IPS-18c (cell line): Measurements from ENCODE around the gene MYO18A.

ENCODE experiments used
- H3K4me3 ChIP-seq: 2 replicates; pipeline ENCODE4 v1.7.0; 2013; ENCODE audit warnings: low read depth, mild to moderate bottlenecking, low read length, moderate library complexity; ENCODE audit not compliant: insufficient read depth
- H3K9me3 ChIP-seq: one replicate; pipeline ENCODE4 v1.6.1; 2013; ENCODE audit warnings: mild to moderate bottlenecking, low read length, moderate library complexity; ENCODE audit not compliant: control insufficient read depth, insufficient read depth

Gene MYO18A

DNA sequence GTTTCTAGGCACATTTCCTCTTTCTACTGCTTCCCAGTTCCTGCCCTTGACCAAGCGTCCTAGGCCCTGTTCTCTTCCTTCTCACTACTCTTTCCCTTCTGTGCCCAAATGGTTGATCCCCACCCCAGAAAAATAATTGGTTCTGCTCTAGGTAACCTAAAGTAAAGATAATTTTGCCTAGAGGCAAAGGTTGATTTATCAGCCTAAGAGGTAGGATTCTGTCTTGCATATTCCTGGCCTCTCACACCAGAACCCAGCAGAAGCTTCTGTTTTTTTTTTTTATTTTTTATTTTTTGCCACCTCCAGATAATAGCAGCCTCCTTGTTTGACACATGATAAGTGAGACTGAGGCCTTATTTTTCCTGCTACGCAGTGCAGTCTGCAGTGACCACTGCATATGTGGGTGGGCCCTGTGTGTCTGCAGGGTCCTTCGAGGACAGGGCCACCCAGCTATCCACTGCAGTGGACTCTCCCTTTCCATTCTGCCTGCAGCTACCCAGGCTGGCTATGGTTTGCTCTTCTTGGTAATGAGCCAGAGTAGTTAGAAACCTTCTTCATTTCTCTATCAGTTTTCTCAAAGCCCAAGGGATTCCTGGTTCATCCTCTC, 136.6 kb downstream of the MYO18A start:
- no peaks in the 10 kb centered on the region for H3K9me3 ChIP-seq
- no peak overlapping the region; the same call in none of the 2 replicates for H3K4me3 ChIP-seq

DNA sequence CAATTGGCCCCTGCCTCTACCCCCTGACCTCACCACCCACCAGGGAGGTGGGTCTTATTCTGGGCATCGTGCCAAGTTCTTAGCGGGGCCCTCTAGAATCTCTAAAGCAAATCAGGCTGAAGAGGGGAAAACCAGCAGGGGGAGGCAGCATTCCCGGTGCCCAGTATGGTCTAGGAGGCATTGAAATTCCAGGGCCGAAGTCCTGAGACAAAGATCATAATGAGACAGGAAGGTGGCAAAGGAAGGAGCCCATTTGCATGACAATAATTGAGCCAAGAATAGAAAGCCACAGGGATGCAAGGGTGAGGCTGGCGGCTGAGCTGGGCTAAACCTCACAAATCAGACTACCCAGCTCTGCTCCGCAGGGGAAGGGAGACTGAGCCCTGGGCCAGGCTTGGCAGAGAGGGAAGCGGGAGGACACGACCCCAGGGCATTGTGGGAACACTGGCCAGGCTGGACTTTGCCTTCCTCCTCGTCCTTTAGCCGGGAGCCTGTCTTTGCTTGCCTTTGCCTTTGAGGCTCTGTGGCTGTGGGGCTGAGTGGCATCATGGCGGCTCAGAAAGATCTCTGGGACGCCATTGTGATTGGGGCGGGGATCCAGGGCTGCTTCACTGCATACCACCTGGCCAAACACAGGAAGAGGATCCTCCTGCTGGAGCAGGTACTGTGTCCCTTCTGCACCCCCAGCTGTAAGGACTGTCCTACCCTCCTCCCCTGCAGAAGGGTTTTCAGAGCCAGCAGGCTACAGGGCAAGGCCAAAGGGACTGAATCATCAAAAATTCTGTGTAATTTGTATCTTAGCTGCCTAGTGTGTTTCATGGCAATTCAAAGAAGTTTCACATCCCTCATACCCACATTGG, 137.3 kb downstream of the MYO18A start, which contains the start of gene PIPOX:
Gene PIPOX, plus strand, starts transcription at position 463 of the 860 bp plus-strand sequence. Its CDS starts 85 bp downstream, at position 548.
- Histone ChIP-seq H3K9me3 (no peaks in the 10 kb centered on the region), H3K4me3 (peak within 1 kb of the TSS; percentile 28)

DNA sequence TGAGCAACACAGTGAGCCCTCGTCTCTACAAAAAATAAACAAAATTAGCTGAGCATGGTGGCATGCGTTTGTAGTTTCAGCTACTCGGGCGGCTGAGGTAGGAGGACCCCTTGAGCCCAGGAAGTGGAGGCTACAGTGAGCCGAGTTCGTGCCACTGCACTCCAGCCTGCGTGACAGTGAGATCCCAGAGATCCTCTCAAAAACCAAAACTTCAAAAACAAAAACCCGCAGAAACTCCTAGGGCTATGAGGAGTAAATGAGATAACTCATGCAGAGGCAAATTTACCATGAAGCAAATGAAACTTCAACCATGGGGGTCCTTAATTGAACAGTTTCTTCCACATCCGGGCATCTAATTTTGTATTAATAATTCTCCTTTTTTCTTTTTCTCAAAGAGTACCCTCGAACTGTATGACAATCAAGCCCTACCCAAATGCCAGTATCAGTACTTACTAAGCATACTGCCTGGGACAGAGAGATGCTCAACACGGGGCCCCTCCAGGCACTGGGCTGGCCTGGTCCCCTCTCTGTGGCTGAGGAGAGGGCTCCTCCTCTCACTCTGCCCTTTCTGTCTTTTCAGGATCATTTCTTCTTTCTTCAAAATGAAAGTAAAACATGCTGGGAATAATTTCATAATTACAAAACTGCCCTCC, 138.0 kb downstream of the MYO18A start:
- Histone ChIP-seq H3K9me3 (no peaks in the 10 kb centered on the region), H3K4me3 (no peak overlapping the region)

DNA sequence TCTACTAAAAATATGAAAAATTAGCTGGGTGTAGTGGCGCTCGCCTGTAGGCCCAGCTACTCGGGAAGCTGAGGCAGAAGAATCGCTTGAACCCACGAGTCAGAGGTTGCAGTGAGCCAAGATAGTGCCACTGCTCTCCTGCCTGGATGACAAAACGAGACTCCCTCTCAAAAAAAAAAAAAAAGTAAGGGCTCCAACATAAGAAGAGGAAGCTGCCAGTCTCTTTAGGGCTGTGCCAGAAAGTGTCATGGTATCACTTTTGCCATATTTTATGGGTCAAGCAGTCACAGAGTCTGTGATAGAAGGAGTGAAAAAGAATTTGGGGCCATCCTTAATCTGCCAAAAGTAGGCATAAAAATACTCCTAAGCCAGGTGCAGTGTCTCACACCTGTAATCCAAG, 138.6 kb downstream of the MYO18A start:
- no peaks in the 10 kb centered on the region for H3K9me3 ChIP-seq
- H3K4me3 ChIP-seq: no peak overlapping the region

DNA sequence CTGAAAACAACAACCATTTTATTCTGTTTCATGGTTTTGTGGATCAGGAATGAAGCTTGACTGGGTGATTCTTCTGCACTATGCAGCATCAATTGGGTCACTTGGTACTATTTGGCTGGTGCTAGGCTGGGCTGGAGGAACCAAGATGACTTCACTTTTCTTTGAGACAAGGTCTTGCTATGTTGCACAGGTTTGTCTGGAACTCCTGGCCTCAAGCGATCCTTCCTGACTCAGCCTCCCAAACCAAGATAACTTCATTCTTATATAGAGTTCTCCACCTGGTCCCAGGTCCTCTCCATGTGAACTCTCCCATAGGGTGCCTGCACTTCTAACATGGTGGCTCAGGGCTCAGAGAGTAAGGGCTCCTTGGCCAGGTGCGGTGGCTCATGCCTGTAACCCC, 139.1 kb downstream of the MYO18A start:
- Histone ChIP-seq H3K9me3 (no peaks in the 10 kb centered on the region), H3K4me3 (no peak overlapping the region)

DNA sequence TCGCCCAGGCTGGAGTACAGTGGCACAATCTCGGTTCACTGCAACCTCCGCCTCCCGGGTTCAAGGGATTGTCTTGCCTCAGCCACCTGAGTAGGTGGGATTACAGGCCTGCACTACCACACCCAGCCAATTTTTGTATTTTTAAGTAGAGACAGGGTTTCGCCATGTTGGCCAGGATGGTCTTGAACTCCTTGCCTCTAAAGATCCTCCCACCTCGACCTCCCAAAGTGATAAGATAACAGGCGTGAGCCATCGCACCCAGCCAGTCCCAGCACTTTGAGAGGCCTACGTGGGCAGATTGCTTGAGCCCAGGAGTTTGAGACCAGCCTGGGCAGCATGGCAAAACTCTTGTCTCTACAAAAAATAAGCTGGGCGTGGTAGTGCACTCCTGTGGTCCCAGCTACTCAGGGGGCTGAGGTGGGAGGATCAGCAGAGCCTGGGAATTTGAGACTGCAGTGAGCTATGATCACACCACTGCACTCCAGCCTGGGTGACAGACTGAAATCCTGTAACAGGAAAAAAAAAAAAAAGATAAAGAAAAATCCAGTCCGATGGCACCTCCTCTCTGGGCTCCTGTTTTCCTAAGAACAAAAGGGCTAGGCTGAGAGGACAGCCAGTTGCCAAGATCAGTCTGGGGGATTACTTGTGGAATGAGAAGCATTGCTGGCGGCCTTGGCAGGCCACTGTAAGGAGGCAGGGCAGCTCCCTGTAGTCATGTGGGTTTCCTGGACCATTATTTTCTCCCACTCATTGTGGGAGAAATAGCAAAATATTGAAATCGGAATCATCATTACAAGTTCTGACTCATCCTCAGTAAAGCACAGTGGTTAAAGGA, 140.2 kb downstream of the MYO18A start:
- no peak overlapping the region for H3K4me3 ChIP-seq
- no peaks in the 10 kb centered on the region for H3K9me3 ChIP-seq

DNA sequence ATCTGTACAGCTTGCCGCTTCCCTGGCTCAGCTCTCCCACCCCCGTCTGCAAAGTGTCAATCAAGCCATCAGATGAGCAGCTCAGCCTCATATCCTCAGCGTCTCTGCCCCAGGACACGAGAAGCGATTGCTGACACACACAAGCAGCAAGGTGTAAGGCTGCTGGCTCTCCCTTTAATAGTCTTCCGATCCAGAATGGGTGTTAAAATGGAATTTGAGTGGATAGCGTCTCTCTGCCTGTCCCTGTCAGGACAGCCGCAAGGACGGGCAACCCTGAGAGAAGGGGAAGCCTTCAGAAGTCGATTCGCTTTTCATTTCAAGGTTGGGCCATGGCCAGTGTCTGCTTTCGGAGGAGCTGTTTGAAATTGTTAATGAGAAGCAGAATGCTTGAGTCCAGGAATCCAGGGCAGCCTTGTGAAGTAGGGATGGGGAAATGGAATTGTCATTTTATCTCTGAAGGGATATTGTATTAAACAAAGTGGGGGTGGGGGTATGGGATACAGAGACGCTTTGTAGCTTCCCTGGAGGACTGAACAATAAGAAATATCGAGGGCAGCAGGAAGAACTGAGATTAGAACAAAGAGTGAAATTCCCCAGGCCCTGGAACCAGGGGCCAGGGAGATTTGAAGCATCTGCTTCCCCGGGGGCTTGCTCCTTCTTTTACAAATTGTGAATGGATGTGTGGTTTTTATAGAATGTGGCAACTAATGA, 142.0 kb downstream of the MYO18A start:
- Histone ChIP-seq H3K4me3 (no peak overlapping the region), H3K9me3 (no peaks in the 10 kb centered on the region)

DNA sequence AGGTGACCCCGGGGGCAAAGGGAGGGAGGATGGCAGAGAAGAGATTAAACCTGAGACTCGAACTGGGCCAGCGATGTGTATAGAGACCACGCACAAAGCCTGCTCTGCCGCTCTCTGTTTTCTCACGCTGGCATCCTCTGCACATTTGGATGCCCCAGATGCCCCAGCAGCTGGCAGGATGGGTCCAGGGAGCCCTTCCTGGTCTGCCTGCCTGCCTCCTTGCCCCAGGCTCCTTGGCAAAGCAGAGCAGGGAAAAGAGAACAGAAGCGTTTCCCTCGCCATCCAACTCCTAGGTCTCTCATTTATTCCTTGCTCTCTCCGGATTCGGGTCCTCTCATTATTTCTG, 142.5 kb downstream of the MYO18A start:
- Histone ChIP-seq H3K9me3 (no peaks in the 10 kb centered on the region), H3K4me3 (no peak overlapping the region)

DNA sequence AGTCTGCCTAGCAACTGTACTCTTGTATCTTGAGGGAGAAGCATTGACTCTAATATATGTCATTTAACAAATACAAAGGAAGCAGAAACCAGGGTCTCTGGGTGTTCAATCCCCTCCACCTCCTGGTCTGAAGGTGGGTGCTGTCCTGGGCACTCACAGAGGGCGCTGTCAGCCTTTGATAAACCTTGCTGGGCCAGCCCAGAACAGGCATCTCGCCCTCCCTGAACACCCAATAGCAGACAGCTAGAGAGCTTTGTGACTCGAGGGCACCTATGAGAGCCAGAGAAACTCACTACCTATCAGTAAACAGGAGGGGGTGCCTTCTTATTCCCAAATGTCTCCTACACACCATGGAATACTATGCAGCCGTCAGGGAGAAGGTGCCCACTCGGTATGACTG, 143.6 kb downstream of the MYO18A start:
- Histone ChIP-seq H3K9me3 (no peaks in the 10 kb centered on the region), H3K4me3 (no peak overlapping the region)

DNA sequence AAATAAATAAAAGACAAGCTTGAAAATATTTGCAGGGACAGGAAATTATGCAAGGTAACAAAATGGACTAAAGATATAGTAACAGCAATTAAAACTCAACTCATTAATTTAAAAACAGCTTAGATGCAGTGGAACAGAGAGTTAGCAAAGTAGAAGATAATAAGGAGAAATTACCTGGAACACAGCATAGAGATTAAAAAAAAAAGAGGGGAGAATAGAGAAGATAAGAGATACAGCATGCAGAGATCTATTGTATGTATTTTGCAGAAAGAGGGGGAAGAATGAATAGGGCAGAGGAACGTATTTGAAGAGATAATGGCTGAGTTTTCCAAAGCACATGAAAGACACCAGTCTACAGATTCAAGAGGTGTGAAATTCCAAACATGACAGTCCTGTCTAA, 145.7 kb downstream of the MYO18A start:
- Histone ChIP-seq H3K4me3 (no peak overlapping the region), H3K9me3 (no peaks in the 10 kb centered on the region)

DNA sequence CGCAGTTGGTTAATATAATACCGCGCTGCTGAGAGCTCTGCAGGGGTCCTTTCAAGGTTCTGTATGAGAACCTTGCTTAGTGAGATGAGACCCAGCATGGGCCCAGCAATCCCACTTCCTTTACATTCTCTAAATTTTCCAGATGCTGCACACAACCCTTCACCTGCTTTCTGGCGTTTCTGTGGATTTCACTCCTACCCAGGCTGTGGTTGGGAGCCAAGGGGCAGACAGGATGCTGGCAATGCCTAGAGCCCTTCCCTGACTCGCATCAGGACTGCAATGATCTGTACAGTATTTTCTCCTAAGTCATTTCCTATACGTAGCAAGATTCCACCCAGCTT, 147.4 kb downstream of the MYO18A start:
- Histone ChIP-seq H3K4me3 (no peak overlapping the region; the same call in 1 of the 2 replicates), H3K9me3 (no peaks in the 10 kb centered on the region)

DNA sequence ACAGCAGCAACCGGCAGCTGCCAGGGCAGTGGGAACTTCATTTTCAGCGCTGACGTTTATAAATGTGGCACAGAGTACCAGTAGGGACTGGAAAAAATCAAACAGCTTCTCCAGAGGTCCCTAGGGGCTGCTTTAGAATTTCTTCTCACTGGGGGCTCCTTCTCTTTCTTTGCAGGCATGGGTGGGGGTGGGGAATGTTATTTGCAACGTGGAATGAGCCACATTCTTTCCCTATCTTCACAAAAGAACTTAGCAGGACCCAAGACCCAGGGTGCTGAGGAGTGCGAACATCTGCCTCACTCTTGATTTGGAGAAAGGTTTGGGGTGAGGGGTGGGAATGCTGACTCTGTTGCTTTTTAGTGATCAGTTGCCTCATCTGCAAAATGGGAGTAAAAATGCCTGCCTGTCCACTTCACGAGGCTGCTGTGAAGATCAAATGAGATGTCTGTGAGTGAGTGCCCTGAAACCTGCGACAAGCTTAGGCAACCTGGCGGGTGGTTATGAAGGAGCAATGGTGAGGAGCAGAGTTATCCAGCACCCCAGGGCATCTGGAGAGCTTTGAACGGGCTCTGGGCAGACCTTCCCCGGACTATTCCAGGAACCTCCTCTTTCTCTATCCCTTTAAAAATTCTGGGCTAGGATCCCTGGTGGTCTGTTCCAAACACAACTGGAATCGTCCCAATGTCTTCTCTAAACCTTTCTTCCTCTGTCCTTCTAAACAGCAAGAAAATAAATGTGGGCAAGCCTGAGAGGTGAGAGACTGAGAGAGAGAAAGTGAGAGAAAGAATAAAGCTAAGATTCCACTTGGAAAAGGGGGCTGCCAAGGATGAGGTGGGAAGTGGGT, 148.0 kb downstream of the MYO18A start:
- Histone ChIP-seq H3K4me3 (0 out of 2 replicates have a peak overlapping the region, but pooled peaks have one; percentile 1), H3K9me3 (no peaks in the 10 kb centered on the region)

DNA sequence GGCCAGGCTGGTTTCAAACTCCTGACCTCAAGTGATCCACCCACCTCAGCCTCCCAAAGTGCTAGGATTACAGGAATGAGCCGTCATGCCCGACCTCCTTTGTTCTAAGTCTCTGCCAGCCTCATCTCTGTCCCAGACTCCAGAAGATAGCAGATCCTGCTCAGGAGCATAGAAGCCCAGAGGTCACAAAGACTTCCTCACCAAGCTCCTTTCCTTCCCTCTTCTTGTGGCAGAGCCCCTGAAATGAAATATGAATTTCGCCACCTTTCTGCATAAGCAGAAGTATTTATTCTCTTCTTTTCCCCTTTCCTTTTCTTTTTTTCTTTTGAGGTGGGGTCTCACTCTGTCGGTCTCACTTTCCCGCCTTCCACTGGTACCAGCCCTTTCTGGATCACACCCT, 148.7 kb downstream of the MYO18A start:
- H3K9me3 ChIP-seq: no peaks in the 10 kb centered on the region
- H3K4me3 ChIP-seq: no peak overlapping the region

DNA sequence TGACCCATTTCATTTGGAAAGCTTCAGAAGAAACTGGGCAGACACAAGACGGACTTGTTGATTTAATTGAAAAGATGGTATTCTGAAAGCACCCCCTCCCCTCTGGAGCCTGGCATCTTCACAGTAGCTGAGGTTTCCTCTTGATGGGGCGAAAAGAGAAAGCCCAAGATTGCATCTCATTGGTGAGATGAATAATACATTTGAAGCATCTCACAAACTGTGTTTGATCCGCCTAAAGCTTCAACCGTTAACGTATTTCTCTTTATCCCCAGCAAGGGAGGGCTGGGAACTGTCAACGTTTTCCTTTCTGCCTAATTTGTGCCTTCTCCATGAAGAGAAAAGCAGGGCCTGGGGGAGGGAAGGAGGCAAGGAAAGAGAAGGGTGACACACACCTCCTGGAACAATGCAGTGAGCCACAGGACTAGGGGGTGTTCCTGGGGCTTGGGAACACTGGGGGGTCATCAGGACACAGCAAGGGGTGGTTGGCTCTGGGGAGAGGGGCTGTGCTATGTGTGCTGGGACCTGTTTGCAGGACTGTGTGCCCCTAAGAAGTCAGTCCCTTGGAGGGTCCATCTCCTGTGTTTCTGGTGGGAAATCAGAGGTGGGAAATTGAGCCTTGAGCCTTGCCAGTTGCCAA, 155.8 kb downstream of the MYO18A start:
- H3K9me3 ChIP-seq: no peaks in the 10 kb centered on the region
- H3K4me3 ChIP-seq: no peak overlapping the region

DNA sequence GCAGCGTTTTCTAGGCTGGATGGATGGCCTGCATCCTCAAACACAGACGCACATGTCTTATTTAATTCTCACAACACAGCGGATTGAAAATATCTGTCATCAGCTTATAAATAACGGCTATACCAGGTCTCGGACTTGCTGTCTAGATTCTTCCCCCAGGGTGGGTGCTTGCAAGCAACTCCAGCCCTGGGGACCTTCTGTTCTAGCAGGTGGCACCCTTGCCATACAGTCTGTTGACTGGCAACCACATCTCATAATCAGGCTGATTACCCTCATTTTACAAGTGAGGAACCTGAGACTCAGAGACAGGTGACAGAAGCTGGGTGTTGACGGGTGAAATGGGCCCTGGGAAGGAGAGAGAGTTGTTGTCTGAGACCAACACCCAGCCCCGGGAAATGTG, 158.1 kb downstream of the MYO18A start:
- H3K9me3 ChIP-seq: no peaks in the 10 kb centered on the region
- no peak overlapping the region for H3K4me3 ChIP-seq

DNA sequence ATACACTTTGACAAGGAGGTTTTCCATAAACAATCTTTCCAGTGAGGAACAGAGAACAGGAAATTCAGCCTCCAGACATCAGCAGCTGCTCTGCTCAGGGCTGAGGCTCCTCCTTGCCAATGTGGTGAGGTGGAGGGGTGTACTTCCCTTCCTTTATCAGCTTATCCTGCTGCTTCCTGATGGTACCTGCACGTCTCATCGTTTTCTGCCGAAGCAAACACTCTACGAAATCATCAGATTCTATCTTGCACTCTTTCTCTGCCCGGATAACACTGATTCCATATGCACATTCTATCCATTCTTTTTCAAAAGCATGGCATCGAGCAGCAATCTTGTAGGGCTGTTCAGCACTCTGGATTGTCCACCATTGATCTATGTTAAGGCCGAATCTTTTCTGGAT, 159.0 kb downstream of the MYO18A start:
- H3K4me3 ChIP-seq: no peak overlapping the region

More for the DNA sequence above, 159.0 kb downstream of the MYO18A start:
- H3K9me3 ChIP-seq: no peaks in the 10 kb centered on the region
